Kidney (tissue), 14 donors: ENCODE results near the gene ZNRF3. TPM values are rescaled to one million over a fixed set of nuclear protein-coding genes. Genes with fewer than 3 reads are reported as not detected.

Experiments used
- DNase-seq, 5 donors: peaks; one replicate each; pipeline ENCODE4 v3.0.0-alpha.2; 2013 to 2020
- FAIRE-seq: peaks from 2 replicates; lab custom pipeline; 2012; peaks lifted over from hg19 to GRCh38; lab: Jason Lieb, UNC
- H3K27ac ChIP-seq, 2 donors: one replicate each; pipeline ENCODE4 v1.7.0; 2013; ENCODE audit warnings: low read depth in 2 of 2, low read length in 2 of 2, inconsistent platforms in 1 of 2
- H3K27me3 ChIP-seq: one replicate; pipeline ENCODE4 v1.7.1; 2013; ENCODE audit warnings: low read length, inconsistent platforms; ENCODE audit not compliant: control insufficient read depth, insufficient read depth
- H3K36me3 ChIP-seq, 3 donors: one replicate each; pipeline versions ENCODE4 v1.7.0 to v1.7.1; 2013; ENCODE audit warnings: low read length in 3 of 3, control low read depth in 1 of 3, inconsistent platforms in 1 of 3; ENCODE audit not compliant: insufficient read depth in 3 of 3, control insufficient read depth in 2 of 3
- H3K4me1 ChIP-seq, 3 donors: one replicate each; pipeline versions ENCODE4 v1.7.0 to v1.7.1; 2013; ENCODE audit warnings: low read length in 3 of 3, inconsistent platforms in 1 of 3, low read depth in 1 of 3; ENCODE audit not compliant: control insufficient read depth in 2 of 3, insufficient read depth in 2 of 3
- H3K4me3 ChIP-seq, 3 donors: one replicate each; pipeline versions ENCODE4 v1.7.0 to v1.8.1; 2013; ENCODE audit warnings: low read length in 3 of 3, control low read depth in 1 of 3, inconsistent platforms in 1 of 3
- H3K9ac ChIP-seq, 3 donors: one replicate each; pipeline versions ENCODE4 v1.7.0 to v1.7.1; 2013; ENCODE audit warnings: low read length in 3 of 3, control low read depth in 1 of 3, inconsistent platforms in 1 of 3
- H3K9me3 ChIP-seq, 3 donors: one replicate each; pipeline versions ENCODE4 v1.7.0 to v1.7.1; 2013; ENCODE audit warnings: low read length in 3 of 3, control low read depth in 1 of 3, inconsistent platforms in 1 of 3; ENCODE audit not compliant: control insufficient read depth in 2 of 3, insufficient read depth in 1 of 3
- CTCF ChIP-seq: IDR thresholded peaks from 3 replicates; pipeline ENCODE4 v1.5.1; 2012; ENCODE audit warnings: mild to moderate bottlenecking, moderate library complexity, borderline replicate concordance; ENCODE audit not compliant: insufficient read depth; ENCODE audit errors: extremely low read depth
- intact Hi-C: fragments of 100-400 bp; cut with DNase I; formaldehyde crosslinking; loops from one replicate; pipeline ENCODE4 v1.11.1; 2022
- polyA plus RNA-seq: library from polyadenylated mRNA; stranded (reverse); fragments of 350-450 nt; fragmentation: Illumina TruSeq; extraction: RNeasy Lipid Tissue Mini Kit (QIAGEN cat#74804); gene quantifications from one replicate; pipeline ENCODE4 v1.2.3, GENCODE V29; 2014; ENCODE audit warnings: low read depth, low replicate concordance; ENCODE audit not compliant: insufficient read depth
- total RNA-seq: library from RNA; stranded (reverse); fragmentation: NEBNext Ultra II Directional; extraction: Animal tissue kit (Norgen Biotek cat#: 25700); gene quantifications from one replicate; pipeline ENCODE4 v1.2.1, GENCODE V29; 2021
- donor health status: control.
- donor health status: control.
- donor health status: control.
- donor health status: control.
- donor health status: control.
- donor health status: DM: yes; HTN: yes; CAD: no.
- donor health status: Normal renal cell carcinoma (clear cell type).

The ZNRF3 gene
- total and polyA plus RNA-seq, 2 donors from 2014 or later: 6.8 to 24.4 TPM

- DNase-seq (peak in 3 of 5 donors; percentile 39 to 79 (median 58)), FAIRE-seq (no peak)
- H3K36me3 ChIP-seq: no peaks in the 10 kb centered on the region
- H3K9me3 ChIP-seq: no peaks in the 10 kb centered on the region
- H3K27me3 ChIP-seq: no peaks in the 10 kb centered on the region
- peak overlapping the region; percentile 77 to 85 for H3K27ac ChIP-seq
- no peak overlapping the region for H3K4me3 ChIP-seq
- peaks cover 7 to 49% (median 35%) of the 10 kb centered on the region in 3 donors for H3K4me1 ChIP-seq
- intact Hi-C loops: no loop called here
- no peak overlapping the region for H3K9ac ChIP-seq
- TF ChIP-seq CTCF: no peak
Measured at GRCh38 chr22:28911777-28912669, 28.7 kb downstream of the ZNRF3 start.

- no peaks in the 10 kb centered on the region for H3K27me3 ChIP-seq
- no peak for FAIRE-seq
- no peak overlapping the region for H3K9ac ChIP-seq
- H3K36me3 ChIP-seq: no peaks in the 10 kb centered on the region
- intact Hi-C loops: no loop called here
- TF ChIP-seq CTCF: no peak
- H3K4me1 ChIP-seq: peaks cover 20 to 61% (median 43%) of the 10 kb centered on the region in 3 donors
- DNase-seq: no peak
- no peak overlapping the region for H3K4me3 ChIP-seq
- H3K9me3 ChIP-seq: no peaks in the 10 kb centered on the region
- H3K27ac ChIP-seq: peak overlapping the region in 1 of 2 donors; percentile 41
Measured at GRCh38 chr22:28914201-28914600, 30.8 kb downstream of the ZNRF3 start.

GRCh38 chr22:28915969-28916368 is 32.6 kb downstream of the ZNRF3 start:
- Histone ChIP-seq H3K27ac (no peak overlapping the region), H3K9ac (no peak overlapping the region), H3K4me3 (no peak overlapping the region), H3K4me1 (peaks cover 20 to 59% (median 40%) of the 10 kb centered on the region in 3 donors), H3K36me3 (no peaks in the 10 kb centered on the region), H3K27me3 (no peaks in the 10 kb centered on the region), H3K9me3 (no peaks in the 10 kb centered on the region)
- intact Hi-C loops: no loop called here
- no peak for DNase-seq
- TF ChIP-seq CTCF: no peak
- no peak for FAIRE-seq
